HG03558 (cell line): Measurements from ENCODE around the gene MIA.
"Not testable (repeated sequence)": the region's sequence is repeated elsewhere in the genome, so short reads cannot be mapped to it uniquely, and the experiment has no call there.

ENCODE experiments used
- ATAC-seq: cut with Tn5 transposase; IDR thresholded peaks from one replicate; pipeline ENCODE4 v1.9.1; 2021; ENCODE audit warnings: moderate number of reproducible peaks; ENCODE audit not compliant: unreplicated experiment; ENCODE audit errors: extremely low read depth

The MIA gene

DNA sequence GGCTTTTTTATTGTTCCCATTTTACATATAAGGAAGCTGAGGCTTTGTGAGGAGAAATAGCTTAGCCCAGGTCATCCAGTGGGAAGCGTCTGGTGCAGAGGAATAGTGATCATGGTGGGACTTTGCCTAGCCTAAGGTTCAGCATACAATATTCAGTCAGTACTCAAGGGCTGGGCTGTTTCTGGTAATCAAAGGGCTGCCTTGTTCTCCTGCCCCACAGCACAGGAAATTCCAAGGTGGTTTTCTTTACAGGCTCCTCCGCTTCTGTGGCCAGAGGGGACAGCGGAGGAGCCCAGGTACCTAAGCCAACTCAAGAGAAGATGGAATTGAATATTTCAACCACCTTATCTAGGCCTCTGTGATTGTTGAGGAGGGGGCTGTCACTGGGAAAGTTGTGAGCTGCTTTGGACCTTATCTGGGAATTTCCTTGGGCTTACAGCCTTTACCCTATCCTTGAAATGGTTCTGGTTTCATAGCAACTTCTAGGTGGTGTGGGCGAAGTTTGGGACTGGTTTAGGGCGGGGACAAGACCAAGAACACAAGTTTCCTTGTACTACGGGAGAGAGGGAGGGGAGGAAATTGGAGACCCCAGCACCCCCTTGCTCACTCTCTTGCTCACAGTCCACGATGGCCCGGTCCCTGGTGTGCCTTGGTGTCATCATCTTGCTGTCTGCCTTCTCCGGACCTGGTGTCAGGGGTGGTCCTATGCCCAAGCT lies at the start of gene MIA:
TSS of gene MIA (plus strand) at position 606 of the 716 bp plus-strand sequence. CDS start at position 628, 22 bp downstream.
- ATAC-seq = no peak

DNA sequence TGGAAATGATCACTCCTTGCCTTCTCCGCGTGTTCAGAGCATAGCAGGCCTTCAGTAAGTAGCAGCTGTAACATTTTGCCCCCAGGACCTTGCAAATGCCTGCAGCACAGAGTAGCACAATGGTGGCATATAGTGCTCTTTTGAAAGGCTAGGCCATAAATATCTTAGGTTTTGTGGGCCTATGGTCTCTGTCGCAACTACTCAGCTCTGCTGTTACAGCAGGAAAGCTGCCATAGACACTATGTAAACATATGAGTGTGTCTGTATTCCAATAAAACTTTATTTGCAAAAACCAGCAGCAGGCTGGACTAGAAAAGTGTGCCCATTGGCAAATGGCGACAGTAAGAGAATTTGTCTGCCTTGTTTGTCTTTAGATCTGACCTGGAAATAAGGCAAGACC lies 49.0 kb upstream of the MIA start:
- ATAC-seq = no peak

DNA sequence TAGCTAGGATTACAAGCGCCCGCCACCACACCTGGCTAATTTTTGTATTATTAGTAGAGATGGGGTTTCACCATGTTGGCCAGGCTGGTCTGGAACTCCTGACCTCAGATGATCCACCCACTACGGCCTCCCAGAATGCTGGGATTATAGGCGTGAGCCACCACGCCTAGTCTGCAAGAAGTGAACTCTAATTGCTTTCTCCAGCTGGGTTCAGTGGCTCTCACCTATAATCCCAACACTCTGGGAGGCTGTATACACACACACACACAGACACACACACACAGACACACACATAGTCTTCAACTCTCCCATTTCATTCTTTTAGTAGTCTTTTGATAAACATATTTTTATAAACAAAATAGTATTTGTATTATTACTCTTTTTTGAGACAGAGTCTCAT lies 45.3 kb upstream of the MIA start:
- not testable (repeated sequence) for ATAC-seq

DNA sequence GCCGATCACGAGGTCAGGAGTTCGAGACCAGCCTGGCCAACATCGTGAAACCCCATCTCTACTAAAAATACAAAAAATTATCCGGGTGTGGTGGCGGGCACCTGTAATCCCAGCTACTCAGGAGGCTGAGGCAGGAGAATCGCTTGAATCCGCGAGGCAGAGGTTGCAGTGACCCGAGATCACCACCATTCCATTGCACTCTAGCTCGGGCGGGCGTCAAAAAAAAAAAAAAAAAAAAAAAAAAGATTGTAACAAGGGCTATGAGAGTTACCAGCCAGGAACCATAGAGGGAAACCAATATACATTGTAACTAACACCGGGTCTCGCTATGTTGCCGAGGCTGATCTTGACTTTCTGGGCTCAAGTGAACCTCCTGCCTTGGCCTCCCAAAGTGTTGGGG lies 43.0 kb upstream of the MIA start:
- ATAC-seq = not testable (repeated sequence)

DNA sequence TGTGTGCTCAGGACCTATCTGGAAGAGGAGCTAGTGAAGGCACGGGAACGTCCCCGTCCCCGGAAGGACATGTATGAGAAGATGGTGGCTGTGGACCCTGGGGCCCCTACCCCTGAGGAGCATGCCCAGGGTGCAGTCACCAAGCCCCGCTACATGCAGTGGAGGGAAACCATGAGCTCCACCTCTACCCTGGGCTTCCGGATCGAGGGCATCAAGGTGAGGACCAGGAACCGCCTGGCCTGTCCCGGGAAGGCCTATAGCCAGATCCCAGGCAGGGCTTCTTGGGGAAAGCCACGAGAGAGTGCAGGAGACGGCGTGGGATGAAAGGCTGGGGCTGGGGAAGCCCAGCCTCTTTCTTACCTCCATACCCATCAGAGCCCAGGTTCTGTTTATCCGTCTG lies 42.2 kb upstream of the MIA start:
- ATAC-seq = no peak

DNA sequence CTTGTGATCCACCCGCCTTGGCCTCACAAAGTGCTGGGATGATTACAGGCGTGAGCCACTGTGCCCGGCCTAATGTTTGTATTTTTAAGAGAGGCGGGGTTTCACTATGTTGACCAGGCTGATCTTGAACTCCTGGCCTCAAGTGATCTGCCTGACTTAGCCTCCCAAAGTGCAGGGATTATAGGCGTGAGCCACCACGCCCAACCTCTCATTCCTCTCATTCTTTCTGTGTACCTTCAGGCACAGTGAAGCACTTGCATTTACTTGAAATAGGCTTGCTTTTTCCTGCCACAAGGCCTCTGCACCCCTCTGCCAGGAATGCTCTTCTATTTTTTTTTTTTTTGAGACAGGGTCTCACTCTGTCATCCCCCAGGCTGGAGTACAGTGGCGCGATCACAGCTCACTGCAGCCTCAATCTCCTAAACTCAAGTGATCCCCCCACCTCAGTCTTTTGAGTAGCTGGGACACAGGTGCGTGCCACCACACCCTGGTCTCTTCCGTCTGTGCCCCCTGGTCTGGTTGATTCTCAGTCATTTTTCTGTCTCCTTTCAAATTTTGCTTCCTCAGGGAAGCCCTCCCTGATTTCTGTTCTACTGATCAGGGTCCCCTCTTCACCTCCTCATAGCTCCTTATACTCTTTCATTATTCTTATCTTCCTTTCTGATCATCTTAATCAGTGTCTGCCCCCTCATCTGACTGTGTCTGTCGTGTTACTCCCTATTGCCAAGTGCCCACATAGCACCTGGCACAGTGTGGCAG lies 40.1 kb upstream of the MIA start:
- no peak for ATAC-seq

DNA sequence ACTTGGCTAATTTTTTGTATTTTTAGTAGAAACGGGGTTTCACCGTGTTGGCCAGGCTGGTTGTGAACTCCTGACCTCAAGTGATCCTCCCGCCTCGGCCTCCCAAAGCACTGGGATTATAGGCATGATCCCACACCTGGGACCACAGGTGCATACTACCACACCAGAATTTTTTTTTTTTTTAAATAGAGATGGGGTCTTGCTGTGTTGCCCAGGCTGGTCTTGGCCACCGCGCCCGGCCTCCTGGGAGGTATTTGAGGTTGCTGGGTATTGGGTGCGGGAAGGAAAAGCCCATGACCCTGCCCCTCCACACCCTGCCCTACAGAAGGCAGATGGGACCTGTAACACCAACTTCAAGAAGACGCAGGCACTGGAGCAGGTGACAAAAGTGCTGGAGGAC lies 38.7 kb upstream of the MIA start:
- ATAC-seq = no peak

DNA sequence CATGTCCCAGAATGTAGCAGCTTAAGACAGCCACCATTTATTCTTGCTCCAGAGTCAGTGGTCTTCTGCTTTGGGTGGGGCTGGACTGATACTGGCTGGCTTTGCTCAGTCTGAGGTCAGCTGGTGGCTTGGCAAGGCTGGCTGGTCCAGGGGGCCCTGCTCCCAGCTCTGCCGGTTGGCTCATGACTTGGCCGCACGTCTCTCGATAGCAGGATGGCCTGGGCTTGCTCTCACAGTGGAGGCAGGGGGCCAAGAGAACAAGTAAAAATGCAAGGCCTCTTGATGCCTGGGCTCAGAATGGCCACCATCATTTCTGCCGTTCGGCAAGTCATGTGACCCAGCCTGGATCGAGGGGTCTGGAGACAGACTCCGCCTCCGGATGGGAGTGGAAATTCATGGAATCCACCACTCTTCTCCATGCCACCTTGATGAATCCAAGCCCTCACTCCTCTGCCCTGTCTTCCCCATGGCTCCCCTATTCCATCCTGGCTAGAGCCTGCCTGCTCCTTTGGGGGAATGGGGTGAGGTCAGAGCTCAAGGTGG lies 38.1 kb upstream of the MIA start:
- no peak for ATAC-seq

DNA sequence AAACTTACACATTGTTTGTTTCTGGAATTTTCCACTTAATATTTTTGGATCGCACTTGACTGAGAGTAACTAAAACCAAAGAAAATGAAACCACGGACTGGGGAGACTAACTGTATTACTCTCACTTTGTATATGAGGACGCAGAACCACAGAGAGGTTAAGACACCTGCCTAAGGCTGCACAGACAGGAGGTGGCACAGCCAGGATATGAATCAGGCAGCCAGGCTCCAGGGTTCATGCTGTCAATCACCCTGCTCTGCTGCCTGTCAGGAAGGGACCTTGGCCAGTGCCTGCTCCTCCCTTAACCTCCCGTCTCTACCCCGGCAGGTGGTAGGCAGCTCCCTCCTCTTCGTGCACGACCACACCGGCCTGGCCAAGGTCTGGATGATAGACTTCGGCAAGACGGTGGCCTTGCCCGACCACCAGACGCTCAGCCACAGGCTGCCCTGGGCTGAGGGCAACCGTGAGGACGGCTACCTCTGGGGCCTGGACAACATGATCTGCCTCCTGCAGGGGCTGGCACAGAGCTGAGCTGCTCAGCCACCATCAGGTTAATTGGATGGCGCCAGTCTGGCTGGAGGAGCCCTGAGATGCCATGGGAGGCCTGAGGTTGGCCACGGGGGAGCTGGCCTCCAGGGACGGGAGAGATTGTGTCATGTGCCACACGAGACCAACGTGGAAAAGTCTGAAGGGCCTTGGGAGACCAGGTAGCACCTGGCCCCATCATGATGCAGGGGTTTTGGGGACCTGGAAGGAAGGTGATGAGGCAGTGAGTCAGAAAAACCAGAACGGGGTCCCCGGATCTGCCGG lies 36.1 kb upstream of the MIA start:
- ATAC-seq = no peak

DNA sequence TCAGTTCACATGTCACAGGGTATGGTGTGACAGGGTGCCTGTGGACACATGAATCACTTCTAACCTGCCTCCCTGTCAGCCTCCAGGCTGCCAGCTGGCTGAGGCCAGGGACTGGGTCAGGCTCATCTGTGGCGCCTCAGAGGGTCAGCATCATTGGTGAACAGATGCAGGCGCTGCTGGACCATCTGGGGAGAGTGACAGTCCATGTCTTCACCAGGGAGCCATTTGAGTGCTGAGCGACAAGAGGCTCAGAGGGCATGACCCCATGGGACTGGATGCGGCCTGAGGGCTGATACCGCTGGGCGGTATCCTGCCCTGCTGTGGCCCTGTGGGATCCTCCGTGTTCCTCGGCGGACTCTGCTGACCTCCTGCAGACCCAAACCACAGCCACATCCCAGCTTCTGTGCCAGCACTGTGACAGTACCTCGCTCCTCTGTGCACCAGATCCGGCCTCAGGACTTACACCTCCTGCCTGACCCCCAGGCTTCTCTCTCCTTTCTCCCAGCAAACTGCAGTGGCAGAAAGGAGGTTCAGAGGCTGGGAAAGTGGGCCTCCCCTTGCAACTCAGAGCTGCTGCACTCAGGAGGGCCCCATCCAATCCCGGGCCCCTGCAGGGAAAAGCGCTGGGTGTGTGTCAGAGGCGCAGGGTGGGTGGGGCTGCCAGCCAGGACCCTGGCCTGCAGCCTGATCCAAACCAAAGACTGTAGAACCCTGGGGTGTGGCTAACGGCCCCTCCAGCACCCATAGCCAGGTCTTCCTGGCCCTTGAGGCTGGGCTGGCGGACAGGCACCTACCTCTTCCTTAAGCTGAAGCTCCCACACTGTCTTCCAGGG lies 35.2 kb upstream of the MIA start:
- ATAC-seq = no peak

DNA sequence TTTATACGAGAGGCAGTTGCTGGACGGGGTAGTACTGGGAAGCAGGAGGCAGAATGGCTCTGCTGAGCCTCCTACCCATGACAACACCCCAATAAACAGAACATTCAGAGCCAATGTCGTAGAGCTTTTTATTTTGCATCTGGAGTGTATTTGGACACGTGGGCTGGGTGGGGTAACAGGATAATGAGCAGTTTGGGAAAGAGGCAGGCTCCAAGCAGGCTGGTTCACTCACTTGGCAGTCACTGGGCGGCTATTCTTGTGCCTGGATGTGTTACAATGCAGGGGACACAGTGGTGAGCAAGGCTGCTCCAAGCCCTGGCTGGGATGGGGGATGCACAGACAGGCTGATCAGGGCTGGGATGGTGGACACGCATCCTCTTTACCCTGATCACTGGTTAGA lies 34.6 kb upstream of the MIA start:
- ATAC-seq = no peak

DNA sequence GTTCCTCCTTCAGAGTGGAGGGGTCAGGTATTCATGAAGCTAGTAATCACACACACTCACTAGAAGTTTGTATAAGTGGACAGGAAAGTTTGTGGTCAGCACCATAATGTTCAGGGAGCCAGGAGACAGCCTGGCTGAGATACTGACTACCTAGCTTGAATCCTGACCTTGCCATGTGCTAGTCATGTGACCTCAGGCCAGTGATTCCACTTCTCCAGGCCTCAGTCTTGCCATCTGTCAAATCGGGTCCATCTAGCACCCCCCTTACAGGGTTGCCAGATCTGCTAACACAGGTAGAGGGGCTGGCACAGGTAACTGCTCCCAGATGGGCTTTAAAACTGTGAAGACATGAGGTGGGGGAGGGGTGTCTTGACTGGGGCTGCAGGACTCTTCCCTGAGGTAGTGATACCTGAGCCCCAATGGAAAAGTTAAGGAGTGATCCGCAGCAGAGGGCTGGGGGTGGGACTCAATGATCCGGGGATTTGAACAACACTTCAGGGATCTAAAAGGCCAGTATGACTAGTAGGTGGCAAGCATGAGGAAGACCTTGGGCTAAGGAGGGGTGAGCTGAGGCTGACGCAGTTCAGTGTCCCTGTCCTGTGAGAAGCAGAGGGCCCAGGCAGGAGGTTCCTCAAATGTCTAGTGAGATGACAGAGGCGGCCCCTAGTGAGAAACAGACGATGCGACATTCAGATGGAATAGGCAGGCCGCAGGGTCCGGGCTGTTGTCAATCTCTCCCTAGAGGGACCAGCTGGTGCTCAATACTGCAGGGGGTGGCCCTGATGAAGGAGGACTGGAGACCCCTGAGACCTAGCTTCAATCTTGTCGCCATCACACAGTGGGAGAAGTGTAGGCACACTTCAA lies 33.6 kb upstream of the MIA start:
- ATAC-seq = no peak

DNA sequence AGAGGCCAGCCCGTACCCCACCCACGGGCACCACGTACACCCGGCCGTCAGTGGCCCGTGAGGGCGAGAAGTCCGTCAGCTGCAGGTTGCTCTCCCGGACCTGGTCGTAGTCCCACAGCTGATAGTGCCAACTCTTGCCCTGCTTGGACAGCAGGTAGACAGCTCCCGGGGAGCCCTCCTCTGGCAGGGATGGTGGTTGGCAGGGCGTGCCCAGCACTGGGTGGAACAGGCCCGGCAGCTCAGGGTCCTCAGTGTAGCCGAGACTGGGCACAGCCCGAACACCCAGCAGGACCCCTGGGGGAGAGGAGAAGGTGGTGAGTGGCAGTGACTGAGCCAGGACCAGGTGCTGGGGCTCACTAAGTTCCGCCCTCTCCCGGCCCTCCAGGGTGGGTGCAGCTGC lies 32.8 kb upstream of the MIA start:
- no peak for ATAC-seq

DNA sequence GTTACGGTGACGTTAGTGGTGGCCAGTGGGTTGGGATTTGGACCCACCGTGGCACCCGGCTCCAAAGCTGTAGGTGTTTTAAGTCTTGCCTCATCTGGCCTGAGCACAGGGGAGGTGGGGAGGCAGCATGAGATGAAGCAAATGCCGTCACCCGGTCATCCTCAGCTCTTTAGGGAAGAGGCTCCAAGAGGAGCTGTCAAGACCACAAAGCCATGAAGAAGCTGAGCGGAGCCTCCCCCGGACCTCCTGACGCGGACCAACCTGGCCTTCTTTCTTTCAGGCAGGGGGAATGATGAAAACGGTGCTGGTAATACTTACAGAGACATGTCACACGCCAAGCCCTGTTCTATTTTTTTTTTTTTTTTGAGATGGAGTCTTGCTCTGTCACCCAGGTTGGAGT lies 32.4 kb upstream of the MIA start:
- no peak for ATAC-seq

DNA sequence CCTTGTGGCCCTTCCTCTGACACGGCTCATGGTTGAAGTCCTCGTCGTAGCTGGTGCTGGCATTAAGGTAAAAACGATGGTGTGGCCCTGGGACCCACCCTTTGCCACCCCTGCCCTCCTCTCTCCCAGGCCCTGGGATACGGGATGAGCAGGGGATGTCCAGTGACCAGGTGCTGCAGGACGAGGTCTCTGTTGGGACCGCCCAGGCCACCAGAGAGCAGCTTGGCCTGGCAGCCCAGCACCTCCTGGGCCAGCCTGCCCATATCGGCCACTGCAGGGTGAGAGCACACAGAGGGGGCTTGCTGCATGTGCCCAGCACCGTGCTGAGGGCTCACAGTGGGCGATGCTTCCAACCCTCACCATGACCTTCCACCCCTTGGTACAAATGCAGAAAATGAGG lies 31.4 kb upstream of the MIA start:
- no peak for ATAC-seq

DNA sequence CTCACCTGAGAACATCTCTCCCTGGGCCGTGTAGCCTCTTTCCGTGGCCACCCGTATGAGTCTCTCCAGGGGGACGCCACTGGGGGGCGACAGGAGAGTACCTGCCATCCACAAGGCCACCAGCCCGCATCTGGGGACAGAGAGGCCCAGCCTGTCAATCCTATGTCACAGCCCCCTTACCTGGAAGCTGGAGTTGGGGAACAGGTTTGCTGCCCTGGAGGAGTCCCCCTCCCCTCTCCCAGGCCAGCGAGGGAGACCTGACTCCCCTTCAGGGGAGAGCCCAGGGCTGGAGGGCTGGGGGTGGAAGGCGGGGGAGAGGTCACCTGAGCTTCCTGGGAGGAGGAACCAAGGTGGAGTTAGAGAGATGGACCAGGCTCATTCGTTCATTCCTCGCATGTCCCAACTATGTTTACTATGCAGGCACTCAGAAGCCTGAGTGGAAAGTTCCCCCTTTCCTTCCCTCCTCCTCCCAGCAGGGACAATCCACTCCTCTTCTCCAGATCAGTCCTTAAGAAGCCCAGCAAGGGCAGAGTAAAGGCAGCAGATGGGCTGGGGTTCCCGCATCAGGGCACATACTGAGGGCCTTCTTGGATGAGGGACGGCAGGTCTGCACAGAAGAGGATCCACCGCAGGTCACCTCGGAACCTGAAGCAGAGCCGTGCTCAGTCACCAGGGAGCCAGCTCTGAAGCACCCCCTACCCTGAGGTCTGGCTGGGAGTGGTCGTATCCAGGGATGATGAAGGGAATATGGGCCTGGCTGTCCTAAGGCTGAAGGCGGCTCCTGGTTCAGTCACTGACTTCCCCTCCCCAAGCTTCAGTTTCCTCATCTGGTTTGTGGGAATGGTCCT lies 30.5 kb upstream of the MIA start:
- ATAC-seq = no peak

DNA sequence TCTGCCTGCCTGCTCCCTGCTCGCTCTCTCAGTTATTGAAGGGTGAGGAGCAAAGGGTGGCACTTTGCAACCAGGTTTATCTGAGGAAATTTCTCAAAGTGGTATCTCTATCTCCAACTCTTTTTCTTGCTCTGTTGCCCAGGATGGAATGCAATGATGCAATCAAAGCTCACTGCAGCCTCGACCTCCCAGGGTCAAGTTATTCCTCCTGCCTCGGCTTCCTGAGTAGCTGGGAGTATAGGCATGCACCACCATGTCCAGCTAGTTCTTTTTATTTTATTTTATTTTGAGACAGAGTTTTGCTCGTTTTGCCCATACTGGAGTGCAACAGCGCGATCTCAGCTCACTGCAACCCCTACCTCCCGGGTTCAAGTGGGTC lies 29.9 kb upstream of the MIA start:
- no peak for ATAC-seq

DNA sequence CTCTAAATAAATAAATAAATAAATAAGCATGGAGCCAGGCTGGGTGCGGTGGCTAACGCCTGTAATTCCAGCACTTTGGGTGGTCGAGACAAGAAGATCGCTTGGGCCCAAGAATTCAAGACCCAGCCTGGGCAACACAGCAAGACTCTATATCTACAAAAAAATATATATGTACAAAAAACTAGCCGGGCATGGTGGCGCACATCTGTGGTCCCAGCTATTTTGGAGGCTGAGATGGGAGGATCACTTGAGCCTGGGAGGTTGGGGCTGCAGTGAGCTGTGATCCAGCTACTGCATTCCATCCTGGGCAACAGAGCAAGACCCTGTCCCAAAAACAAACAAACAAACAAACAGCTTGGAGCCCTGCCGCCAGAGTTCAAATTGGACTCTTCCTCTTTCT lies 27.8 kb upstream of the MIA start:
- ATAC-seq = no peak
